NB4 (cell line): ENCODE results near the gene DOP1A.

Source experiments
- DNase-seq: peaks from one replicate; pipeline ENCODE4 v3.0.0; 2010; ENCODE audit warnings: low read depth
- H3K4me3 ChIP-seq: one replicate; pipeline ENCODE4 v1.5.1; 2011; ENCODE audit warnings: mild to moderate bottlenecking, low read depth, low read length, moderate library complexity
- CTCF ChIP-seq: IDR thresholded peaks from one replicate; pipeline ENCODE4 v1.5.1; 2012; ENCODE audit warnings: low read depth, low read length
- MAX ChIP-seq: IDR thresholded peaks from 2 replicates; pipeline ENCODE4 v1.6.1; 2011; ENCODE audit warnings: low read depth, low read length
- MYC ChIP-seq: IDR thresholded peaks from 2 replicates; pipeline ENCODE4 v1.6.1; 2011; ENCODE audit warnings: low read depth, low read length
- POLR2A ChIP-seq: IDR thresholded peaks from 2 replicates; pipeline ENCODE4 v1.6.1; 2011; ENCODE audit warnings: mild to moderate bottlenecking; ENCODE audit not compliant: insufficient read length; ENCODE audit errors: extremely low read depth

The DOP1A gene

GRCh38 chr6:83069633-83070032 lies 2.2 kb downstream of the DOP1A start:
- DNase-seq: no peak
- TF ChIP-seq POLR2A (no peak), MAX (no peak), MYC (no peak), CTCF (no peak)
- H3K4me3 ChIP-seq: no peak overlapping the region

GRCh38 chr6:83071023-83071422 lies 3.6 kb downstream of the DOP1A start:
- TF ChIP-seq MYC (no peak), MAX (no peak), POLR2A (no peak), CTCF (no peak)
- peak; percentile 41 for DNase-seq
- H3K4me3 ChIP-seq: no peak overlapping the region

GRCh38 chr6:83071707-83072106 lies 4.2 kb downstream of the DOP1A start:
- DNase-seq: no peak
- no peak overlapping the region for H3K4me3 ChIP-seq
- TF ChIP-seq MAX: no peak
- no peak for TF ChIP-seq CTCF
- no peak for TF ChIP-seq MYC
- TF ChIP-seq POLR2A: no peak

GRCh38 chr6:83072726-83073125 lies 5.3 kb downstream of the DOP1A start:
- no peak overlapping the region for H3K4me3 ChIP-seq
- TF ChIP-seq CTCF (no peak), POLR2A (no peak), MYC (no peak), MAX (no peak)
- DNase-seq: no peak

- H3K4me3 ChIP-seq: no peak overlapping the region
- no peak for DNase-seq
- TF ChIP-seq MAX (no peak), POLR2A (no peak), MYC (no peak), CTCF (no peak)
Observed at GRCh38 chr6:83073615-83074014, 6.1 kb downstream of the DOP1A start.

- no peak overlapping the region for H3K4me3 ChIP-seq
- DNase-seq: no peak
- TF ChIP-seq MAX: no peak
- TF ChIP-seq POLR2A: no peak
- TF ChIP-seq CTCF: no peak
- no peak for TF ChIP-seq MYC
Observed at GRCh38 chr6:83083476-83083875, 16.0 kb downstream of the DOP1A start.
